Spleen (tissue), 7 donors: ENCODE data around the gene CSRP1.

ENCODE experiments used
- POLR2A ChIP-seq, 3 donors: fragments of 450-650 bp; IDR thresholded peaks; one replicate each; pipeline ENCODE4 v1.5.1; 2017; ENCODE audit warnings: antibody characterized with exemption in 3 of 3, mild to moderate bottlenecking in 1 of 3
- POLR2AphosphoS5 ChIP-seq, 3 donors: sonication (generic); formaldehyde crosslinking; IDR thresholded peaks; one replicate each; pipeline ENCODE4 v1.5.1; 2017; ENCODE audit warnings: antibody characterized with exemption in 3 of 3
- TF ChIP-seq, protein P1 (sequence below), 11 experiments: fragments of 200-600 bp in 7 of 11; fragments of 450-650 bp in 4 of 11; sonication (generic) in 4 of 11; IDR thresholded peaks in 8 of 11; conservative IDR thresholded peaks in 3 of 11; 1 replicate in 7 of 11; 2 replicates in 4 of 11; pipeline versions ENCODE4 v1.4.0 to v1.8.0; 2016 to 2021; ENCODE audit warnings: antibody characterized with exemption in 11 of 11, inconsistent platforms in 4 of 11, mild to moderate bottlenecking in 1 of 11
- donor health status: DM: no; HTN: no; CAD: no; lungs with moderate emphysema.
- donor health status: DM: no; HTN: no; CAD: no.
- donor health status: DM: no; HTN: no; CAD: no.

DNA sequence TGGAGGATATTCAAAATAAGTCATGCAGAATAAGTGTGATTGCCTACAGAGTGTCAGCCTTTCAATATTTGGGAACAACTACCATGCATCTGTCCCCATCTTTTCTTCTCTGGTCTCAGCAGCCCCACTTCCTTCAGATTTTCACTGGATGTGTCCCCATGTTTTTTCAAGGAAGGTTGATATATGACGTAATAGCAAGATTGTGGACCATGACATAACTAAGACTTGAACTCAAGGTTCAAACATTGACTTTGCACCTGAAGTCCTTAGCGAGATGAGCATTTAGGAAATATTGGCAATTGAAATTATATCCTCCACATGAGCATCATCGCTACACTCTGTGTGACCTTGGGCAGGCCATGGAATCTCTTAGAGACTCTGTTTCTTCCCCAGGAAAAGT is 37.8 kb upstream of the CSRP1 start:
- TF ChIP-seq, protein P1, sequence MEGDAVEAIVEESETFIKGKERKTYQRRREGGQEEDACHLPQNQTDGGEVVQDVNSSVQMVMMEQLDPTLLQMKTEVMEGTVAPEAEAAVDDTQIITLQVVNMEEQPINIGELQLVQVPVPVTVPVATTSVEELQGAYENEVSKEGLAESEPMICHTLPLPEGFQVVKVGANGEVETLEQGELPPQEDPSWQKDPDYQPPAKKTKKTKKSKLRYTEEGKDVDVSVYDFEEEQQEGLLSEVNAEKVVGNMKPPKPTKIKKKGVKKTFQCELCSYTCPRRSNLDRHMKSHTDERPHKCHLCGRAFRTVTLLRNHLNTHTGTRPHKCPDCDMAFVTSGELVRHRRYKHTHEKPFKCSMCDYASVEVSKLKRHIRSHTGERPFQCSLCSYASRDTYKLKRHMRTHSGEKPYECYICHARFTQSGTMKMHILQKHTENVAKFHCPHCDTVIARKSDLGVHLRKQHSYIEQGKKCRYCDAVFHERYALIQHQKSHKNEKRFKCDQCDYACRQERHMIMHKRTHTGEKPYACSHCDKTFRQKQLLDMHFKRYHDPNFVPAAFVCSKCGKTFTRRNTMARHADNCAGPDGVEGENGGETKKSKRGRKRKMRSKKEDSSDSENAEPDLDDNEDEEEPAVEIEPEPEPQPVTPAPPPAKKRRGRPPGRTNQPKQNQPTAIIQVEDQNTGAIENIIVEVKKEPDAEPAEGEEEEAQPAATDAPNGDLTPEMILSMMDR (IDR thresholded peaks at IDR 0.05 in 8 of 11, conservative IDR thresholded peaks at IDR 0.05 in 3 of 11), result no peak
- no peak for TF ChIP-seq POLR2AphosphoS5 (IDR thresholded peaks at IDR 0.05)
- TF ChIP-seq POLR2A (IDR thresholded peaks at IDR 0.05), result no peak
